DOHH2 (cell line): ENCODE data around the gene STRADA.

Experiments used
- H3F3A ChIP-seq: fragments of 200-600 bp; sonication (generic), shearing (Covaris generic); 2 replicates; pipeline ENCODE4 v1.6.0; 2016; ENCODE audit warnings: antibody characterized with exemption, mild to moderate bottlenecking; ENCODE audit not compliant: control insufficient read depth, insufficient read depth
- H3K27ac ChIP-seq: fragments of 200-600 bp; sonication (generic); 2 replicates; pipeline ENCODE4 v1.5.1; 2014; ENCODE audit warnings: low read depth, mild to moderate bottlenecking, low read length, moderate library complexity
- H3K27me3 ChIP-seq: fragments of 200-600 bp; sonication (generic); 2 replicates; pipeline ENCODE4 v1.6.1; 2014; ENCODE audit warnings: mild to moderate bottlenecking, low read length, mixed read lengths; ENCODE audit not compliant: control insufficient read depth
- H3K36me3 ChIP-seq: fragments of 200-600 bp; sonication (generic); 2 replicates; pipeline ENCODE4 v1.6.1; 2014; ENCODE audit warnings: mild to moderate bottlenecking, low read length, moderate library complexity, mixed read lengths; ENCODE audit not compliant: control insufficient read depth
- H3K4me1 ChIP-seq: fragments of 200-600 bp; sonication (generic); 2 replicates; pipeline ENCODE4 v1.6.1; 2014; ENCODE audit warnings: mild to moderate bottlenecking, low read length, mixed read lengths; ENCODE audit not compliant: control insufficient read depth
- H3K4me2 ChIP-seq: fragments of 200-600 bp; sonication (generic); 2 replicates; pipeline ENCODE4 v1.6.0; 2014; ENCODE audit warnings: mild to moderate bottlenecking, low read length, moderate library complexity
- H3K4me3 ChIP-seq: fragments of 200-600 bp; sonication (generic); 2 replicates; pipeline ENCODE4 v1.5.1; 2014; ENCODE audit warnings: mild to moderate bottlenecking, low read length, mixed read lengths
- H3K79me2 ChIP-seq: fragments of 200-600 bp; sonication (generic); 2 replicates; pipeline ENCODE4 v1.6.1; 2014; ENCODE audit warnings: mild to moderate bottlenecking, low read length, mixed read lengths; ENCODE audit not compliant: control insufficient read depth
- H3K9me2 ChIP-seq: fragments of 200-600 bp; sonication (generic); replicated peaks from 2 replicates; pipeline ENCODE4 v1.6.1; 2014; ENCODE audit warnings: mild to moderate bottlenecking, low read length, mixed read lengths; ENCODE audit not compliant: control insufficient read depth
- H3K9me3 ChIP-seq: fragments of 200-600 bp; sonication (generic); 2 replicates; pipeline ENCODE4 v1.6.1; 2014; ENCODE audit warnings: antibody characterized with exemption, low read length, mixed read lengths; ENCODE audit not compliant: control insufficient read depth, insufficient read depth
- H4K20me1 ChIP-seq: fragments of 200-600 bp; sonication (generic); 2 replicates; pipeline ENCODE4 v1.6.0; 2014; ENCODE audit warnings: low read depth, mild to moderate bottlenecking, antibody characterized with exemption, low read length, moderate library complexity; ENCODE audit not compliant: control insufficient read depth, insufficient read depth
- CTCF ChIP-seq: fragments of 200-600 bp; sonication (generic); IDR thresholded peaks from one replicate; pipeline ENCODE4 v1.5.1; 2014; ENCODE audit warnings: antibody characterized with exemption, mild to moderate bottlenecking, low read depth, low read length; ENCODE audit not compliant: poor library complexity, severe bottlenecking
- EZH2phosphoT487 ChIP-seq: fragments of 200-600 bp; sonication (generic); IDR thresholded peaks from 2 replicates; pipeline ENCODE4 v1.6.1; 2017; ENCODE audit warnings: borderline replicate concordance, mild to moderate bottlenecking, antibody characterized with exemption, low read length, moderate library complexity, mixed read lengths

STRADA gene

GRCh38 chr17:63679214-63679613, 62.4 kb downstream of the STRADA start:
- Histone ChIP-seq H3K9me2 (no peaks in the 10 kb centered on the region), H3K9me3 (no peaks in the 10 kb centered on the region), H3K79me2 (no peaks in the 10 kb centered on the region), H3K4me1 (no peaks in the 10 kb centered on the region), H4K20me1 (no peaks in the 10 kb centered on the region), H3K27me3 (no peaks in the 10 kb centered on the region), H3F3A (no peaks in the 10 kb centered on the region), H3K4me2 (no peak overlapping the region), H3K27ac (no peak overlapping the region), H3K4me3 (no peak overlapping the region), H3K36me3 (peaks cover 35% of the 10 kb centered on the region)
- TF ChIP-seq EZH2phosphoT487 (no peak), CTCF (peak; percentile 25)

- Histone ChIP-seq H3K36me3 (peaks cover 20% of the 10 kb centered on the region), H4K20me1 (no peaks in the 10 kb centered on the region), H3K9me3 (no peaks in the 10 kb centered on the region), H3K9me2 (no peaks in the 10 kb centered on the region), H3F3A (no peaks in the 10 kb centered on the region), H3K27me3 (no peaks in the 10 kb centered on the region), H3K4me1 (no peaks in the 10 kb centered on the region), H3K79me2 (no peaks in the 10 kb centered on the region), H3K4me3 (no peak overlapping the region), H3K4me2 (no peak overlapping the region), H3K27ac (no peak overlapping the region)
- TF ChIP-seq EZH2phosphoT487, result no peak
- TF ChIP-seq CTCF, result no peak
Measured at GRCh38 chr17:63676584-63676983, 65.0 kb downstream of the STRADA start.

- H3K36me3 ChIP-seq, result peaks cover 18% of the 10 kb centered on the region; the same call in 1 of the 2 replicates
- no peaks in the 10 kb centered on the region for H3K9me2 ChIP-seq
- no peaks in the 10 kb centered on the region for H3K27me3 ChIP-seq
- no peak for TF ChIP-seq EZH2phosphoT487
- TF ChIP-seq CTCF, result no peak
- H3K4me2 ChIP-seq, result no peak overlapping the region
- H3F3A ChIP-seq, result no peaks in the 10 kb centered on the region
- no peak overlapping the region for H3K27ac ChIP-seq
- no peaks in the 10 kb centered on the region for H3K79me2 ChIP-seq
- no peak overlapping the region for H3K4me3 ChIP-seq
- H3K9me3 ChIP-seq, result no peaks in the 10 kb centered on the region
- H4K20me1 ChIP-seq, result no peaks in the 10 kb centered on the region
- no peaks in the 10 kb centered on the region for H3K4me1 ChIP-seq
Measured at GRCh38 chr17:63675607-63676546, 65.7 kb downstream of the STRADA start.
